Ramos (cell line): ENCODE results near the gene GOLGA8J.
"Not testable (repeated sequence)": the region's sequence is repeated elsewhere in the genome, so short reads cannot be mapped to it uniquely, and the experiment has no call there.

Experiments
- in situ Hi-C: fragments of 300-500 bp; cut with MboI; formaldehyde crosslinking; loops from one replicate; pipeline ENCODE4 v1.14.3; 2022; ENCODE audit warnings: low sequenced_read_pairs; ENCODE audit not compliant: unreplicated experiment

Gene GOLGA8J

DNA sequence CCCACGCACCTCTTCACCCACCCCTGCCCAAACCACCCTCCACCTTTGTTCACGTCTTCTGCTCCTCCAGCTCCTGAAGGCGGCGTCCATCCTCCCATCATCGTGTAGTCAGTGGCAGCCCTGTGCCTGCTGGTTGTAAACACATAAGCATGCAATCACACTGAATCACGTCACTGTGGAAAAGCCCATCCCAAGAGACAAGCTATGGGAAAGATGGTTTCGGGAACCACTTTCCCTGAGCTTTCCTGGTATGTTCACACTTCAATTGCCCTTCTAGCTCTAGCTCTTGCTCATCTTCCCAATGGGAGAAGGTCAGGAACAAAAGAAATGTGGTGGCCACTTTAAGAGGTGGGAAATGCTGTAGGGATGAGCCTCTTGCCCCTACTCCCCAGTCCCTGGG, 14.4 kb upstream of the GOLGA8J start:
- in situ Hi-C loops, result no loop called here

DNA sequence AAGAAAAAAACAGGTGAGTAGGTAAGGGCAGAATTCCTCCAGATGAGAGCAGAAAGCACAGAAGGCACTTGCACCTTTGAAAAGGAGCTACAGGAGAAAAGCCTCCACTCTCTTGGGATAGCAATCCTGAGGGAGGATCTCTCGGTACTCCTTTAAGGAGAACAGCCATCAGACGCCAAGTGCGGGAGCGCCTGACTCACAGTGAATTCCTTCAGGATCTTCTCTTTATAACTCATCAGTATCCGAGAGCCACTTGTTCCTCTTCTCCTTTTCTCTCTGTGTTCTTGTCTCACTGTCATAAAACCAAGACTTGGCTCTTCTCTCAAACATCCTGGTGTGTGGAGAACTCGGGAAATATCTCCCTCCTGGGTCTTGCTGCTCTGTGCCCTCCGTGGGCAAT, 10.1 kb upstream of the GOLGA8J start:
- in situ Hi-C loops, result no loop called here

DNA sequence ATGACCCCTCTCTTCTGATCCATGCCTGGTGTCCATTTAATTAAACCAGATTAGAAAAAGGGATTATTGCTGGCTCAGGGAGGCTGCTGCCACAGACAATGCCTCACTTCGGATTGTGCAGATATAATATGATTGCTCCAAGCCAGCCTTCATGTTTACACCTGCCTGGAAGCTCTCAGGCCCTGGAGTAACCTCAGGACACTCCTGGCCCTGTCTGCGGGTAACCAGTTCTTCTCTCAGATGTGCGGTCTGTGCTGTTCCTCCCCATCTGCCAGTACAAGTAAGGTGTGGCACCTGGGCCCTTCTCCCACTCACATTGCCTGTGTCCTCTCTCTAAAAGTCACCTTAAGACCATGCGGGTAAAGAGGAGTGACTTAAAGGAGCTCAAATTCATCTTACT, 8.8 kb upstream of the GOLGA8J start:
- in situ Hi-C loops, result no loop called here

GRCh38 chr15:30080816-30081215, 1.9 kb upstream of the GOLGA8J start:
- in situ Hi-C loops, result not testable (repeated sequence)

GRCh38 chr15:30097827-30098226, 15.1 kb downstream of the GOLGA8J start:
- in situ Hi-C loops, result not testable (repeated sequence)

GRCh38 chr15:30102890-30103289, 20.1 kb downstream of the GOLGA8J start:
- in situ Hi-C loops, result not testable (repeated sequence)

GRCh38 chr15:30103941-30104507, 21.3 kb downstream of the GOLGA8J start:
- in situ Hi-C loops, result not testable (repeated sequence)

DNA sequence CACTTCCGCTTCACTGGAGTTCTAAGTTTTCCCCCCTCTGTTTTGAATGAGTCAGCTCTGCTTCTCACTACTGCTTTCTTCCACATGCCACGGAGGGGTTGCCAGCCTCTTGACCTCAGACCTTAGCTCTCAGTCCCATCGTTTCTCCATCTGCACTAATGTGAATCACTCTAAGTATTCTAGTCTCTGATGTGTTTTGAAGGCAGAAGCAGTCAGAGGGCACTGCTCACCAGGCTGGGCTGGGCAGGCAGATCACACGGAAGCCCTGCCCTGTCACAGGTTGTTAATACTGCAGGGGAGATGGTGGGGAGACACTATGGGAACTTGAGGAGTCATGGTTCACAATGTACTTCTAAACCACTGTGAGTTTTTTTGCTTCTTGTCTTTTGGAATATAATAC, 27.8 kb downstream of the GOLGA8J start:
- in situ Hi-C loops, result not testable (repeated sequence)

DNA sequence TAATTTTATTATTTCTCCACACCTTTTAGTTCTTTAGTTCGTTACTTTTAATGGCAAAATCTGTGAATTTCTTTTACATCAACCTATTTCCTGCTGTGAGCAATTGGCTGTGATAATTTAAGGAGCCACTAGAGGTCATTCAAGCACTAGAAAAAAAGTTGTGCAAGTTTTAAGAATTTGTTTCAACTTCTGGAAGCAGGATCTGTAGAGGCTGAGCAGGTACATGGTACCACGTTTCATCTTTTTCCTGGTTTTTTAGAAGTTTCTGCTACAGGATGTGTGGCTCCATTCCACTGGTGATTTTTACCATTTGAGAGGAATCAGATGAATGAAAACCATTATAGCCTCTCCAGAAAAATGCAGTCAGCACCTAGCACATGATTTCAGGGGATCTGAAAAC, 47.3 kb downstream of the GOLGA8J start:
- in situ Hi-C loops, result not testable (repeated sequence)

DNA sequence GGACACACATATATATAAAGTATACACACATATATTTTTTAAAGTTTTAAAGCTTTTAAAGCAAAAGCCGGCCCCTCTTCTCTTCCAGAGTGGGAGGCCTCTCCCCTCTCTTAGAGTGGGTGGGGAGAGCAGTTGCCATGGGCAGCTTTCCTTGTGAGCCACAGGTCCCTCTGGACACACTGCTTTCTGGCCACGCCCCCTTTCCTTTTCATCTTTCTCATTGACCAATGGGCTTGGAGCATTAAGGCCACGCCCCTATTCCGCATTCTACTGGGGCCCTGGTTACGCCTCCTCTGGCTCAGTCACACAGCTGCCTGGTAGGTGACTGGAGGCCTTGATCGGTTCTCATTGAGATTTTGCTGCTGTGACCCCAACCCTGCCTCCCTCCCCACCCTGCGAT, 52.0 kb downstream of the GOLGA8J start, which contains the start of gene GOLGA8T:
Gene GOLGA8T (plus strand): TSS at position 301 of the 400 bp plus-strand sequence. CDS start 98 bp downstream, at position 399.
- in situ Hi-C loops, result not testable (repeated sequence)
